Activated CD4-positive, alpha-beta T cell treated with anti-CD3 and anti-CD28 coated beads, Interleukin-2, amount 50 U/mL, for 4 hours (primary cell): ENCODE data around the gene OR10Z1.

Experiments
- DNase-seq, 2 experiments: peaks; one replicate each; pipeline ENCODE4 v3.0.0-alpha.2; 2020

Gene OR10Z1

GRCh38 chr1:158604968-158605367 lies at the start of gene OR10Z1:
OR10Z1 (plus strand) TSS chr1:158605268; CDS start chr1:158606439, 1,171 bp downstream.
- no peak for DNase-seq

- DNase-seq = no peak
Measured at GRCh38 chr1:158559696-158560095, 45.4 kb upstream of the OR10Z1 start.

- DNase-seq = no peak
Measured at GRCh38 chr1:158563853-158564252, 41.2 kb upstream of the OR10Z1 start.

GRCh38 chr1:158564608-158565007 lies 40.5 kb upstream of the OR10Z1 start:
- no peak for DNase-seq

GRCh38 chr1:158570480-158570879 lies 34.6 kb upstream of the OR10Z1 start, which contains the start of gene OR6P1:
OR6P1 (minus strand) TSS chr1:158570580; CDS start chr1:158563604, 6,976 bp downstream.
- DNase-seq = no peak

- no peak for DNase-seq
Measured at GRCh38 chr1:158572226-158572625, 32.8 kb upstream of the OR10Z1 start.

- no peak for DNase-seq
Measured at GRCh38 chr1:158577561-158577960, 27.5 kb upstream of the OR10Z1 start.

- no peak for DNase-seq
Measured at GRCh38 chr1:158579733-158580132, 25.3 kb upstream of the OR10Z1 start, which contains the start of gene OR10X1. OR10X1 (minus strand) TSS chr1:158579899; CDS start chr1:158579899, 0 bp downstream.

- DNase-seq = no peak
Measured at GRCh38 chr1:158583962-158584361, 21.1 kb upstream of the OR10Z1 start.

GRCh38 chr1:158586942-158587341 lies 18.1 kb upstream of the OR10Z1 start:
- DNase-seq = no peak

GRCh38 chr1:158600735-158601134 lies 4.3 kb upstream of the OR10Z1 start:
- DNase-seq = no peak

- no peak for DNase-seq
Measured at GRCh38 chr1:158607296-158607695, 2.2 kb downstream of the OR10Z1 start.

- DNase-seq = no peak
Measured at GRCh38 chr1:158611916-158612315, 6.8 kb downstream of the OR10Z1 start.

GRCh38 chr1:158613764-158614163 lies 8.7 kb downstream of the OR10Z1 start:
- DNase-seq = no peak

GRCh38 chr1:158638146-158638545 lies 33.1 kb downstream of the OR10Z1 start:
- DNase-seq = no peak

- DNase-seq = no peak
Measured at GRCh38 chr1:158638904-158639303, 33.8 kb downstream of the OR10Z1 start.

GRCh38 chr1:158644449-158644848 lies 39.4 kb downstream of the OR10Z1 start:
- DNase-seq = no peak

- DNase-seq = no peak
Measured at GRCh38 chr1:158646465-158646864, 41.4 kb downstream of the OR10Z1 start.

GRCh38 chr1:158649052-158649451 lies 44.0 kb downstream of the OR10Z1 start:
- DNase-seq = no peak

- DNase-seq = no peak
Measured at GRCh38 chr1:158652721-158653334, 47.8 kb downstream of the OR10Z1 start.

- DNase-seq = no peak
Measured at GRCh38 chr1:158654086-158654485, 49.0 kb downstream of the OR10Z1 start.

- no peak for DNase-seq
Measured at GRCh38 chr1:158654571-158654970, 49.5 kb downstream of the OR10Z1 start.
